HG03066 (cell line): ENCODE results near the gene TTC23.

Source experiments
- ATAC-seq: cut with Tn5 transposase; IDR thresholded peaks from one replicate; pipeline ENCODE4 v1.9.1; 2021; ENCODE audit warnings: low read depth; ENCODE audit not compliant: unreplicated experiment

TTC23 gene

DNA sequence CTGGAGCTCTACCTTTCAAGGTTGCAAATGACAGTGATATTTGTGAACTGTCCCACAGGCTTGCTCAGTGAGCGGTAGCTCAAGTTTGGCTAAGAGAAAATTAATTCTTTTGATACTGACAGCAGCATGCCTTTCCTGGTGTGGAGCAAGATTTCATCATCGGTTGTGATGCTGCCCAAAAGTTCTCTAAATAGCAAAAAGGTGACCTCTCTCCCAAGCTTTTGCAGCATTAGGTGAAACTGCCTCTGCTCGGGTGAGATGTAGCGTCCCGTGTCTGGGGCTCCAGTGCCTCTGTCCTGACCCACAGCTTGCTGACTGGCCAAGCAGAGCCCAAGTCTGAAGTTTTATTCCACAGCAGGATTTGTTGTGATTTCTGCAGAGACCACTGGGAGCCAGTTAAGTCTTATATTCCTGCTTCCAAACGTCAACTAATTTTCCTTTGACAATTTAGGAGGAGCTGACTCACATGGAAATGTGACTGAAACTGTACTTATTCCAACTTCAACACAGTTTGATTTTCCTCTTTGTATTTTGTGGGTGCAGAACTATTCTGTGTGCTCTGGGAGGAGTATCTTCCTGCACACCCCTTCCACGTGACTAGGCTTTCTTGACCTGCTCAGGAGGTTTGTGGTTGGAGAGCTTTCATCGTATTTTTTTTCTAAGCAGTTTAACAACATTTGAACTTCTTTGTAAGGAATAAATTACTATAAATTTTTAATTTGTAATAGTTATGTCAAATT is 138.6 kb downstream of the TTC23 start:
- ATAC-seq: no peak

DNA sequence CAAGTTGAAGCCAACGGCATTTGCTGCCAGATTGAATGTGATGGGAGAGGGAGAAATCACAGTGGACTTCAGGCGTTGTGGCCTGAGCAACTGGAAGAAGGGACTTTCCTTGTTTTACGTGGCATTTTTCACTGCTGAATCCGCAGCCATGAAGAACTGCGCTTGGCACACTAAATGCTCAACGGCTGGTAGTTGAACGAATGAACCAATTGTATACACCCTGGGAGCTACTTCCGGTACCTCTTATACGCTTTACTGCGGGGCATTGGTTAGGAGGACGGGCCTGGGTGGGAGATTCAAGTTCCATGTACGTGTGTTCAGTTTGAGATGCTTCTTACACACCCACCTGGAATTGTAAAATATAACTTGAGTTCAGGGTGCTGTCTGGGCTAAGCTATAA is 139.3 kb downstream of the TTC23 start:
- ATAC-seq: no peak

DNA sequence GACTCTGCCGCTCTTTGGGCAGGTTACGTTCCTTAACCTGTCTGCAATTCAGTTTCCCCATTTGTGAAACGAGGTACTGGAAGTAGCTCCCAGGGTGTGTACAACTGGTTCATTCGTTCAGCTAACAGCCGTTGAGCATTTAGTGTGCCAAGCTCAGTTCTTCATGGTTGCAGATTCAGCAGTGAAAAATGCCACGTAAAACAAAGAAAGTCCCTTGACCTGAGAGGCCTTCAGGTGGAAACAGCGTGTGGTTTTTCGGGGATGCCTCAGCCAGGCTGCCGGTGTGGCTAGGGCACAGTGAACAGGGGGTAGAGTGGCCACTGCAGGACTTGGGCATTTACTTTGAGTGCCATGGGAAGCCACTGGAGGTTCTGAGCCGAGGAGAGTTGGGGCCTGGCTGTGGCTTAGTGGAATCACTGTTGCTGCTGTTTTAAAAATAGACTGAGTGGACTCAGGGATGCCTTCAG is 139.8 kb downstream of the TTC23 start:
- ATAC-seq: no peak

DNA sequence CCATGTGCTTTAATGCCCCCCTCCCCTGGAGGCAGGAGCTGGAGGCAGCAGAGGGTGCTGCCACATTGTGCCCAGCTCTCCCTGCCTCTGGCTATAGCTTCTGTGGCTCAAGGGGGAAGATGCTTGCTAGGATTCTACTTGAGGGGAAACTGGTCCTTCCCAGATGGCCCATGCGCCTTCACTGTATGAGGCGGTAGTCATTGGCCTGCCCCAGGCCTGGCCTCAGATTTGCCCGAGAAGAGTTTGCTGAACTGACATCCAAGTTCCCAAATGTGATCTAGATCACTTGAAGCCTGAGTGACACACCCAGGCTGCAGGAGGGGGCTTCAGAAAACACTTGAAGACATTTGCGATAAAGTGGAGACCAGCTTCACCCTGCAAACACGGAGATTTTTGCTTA is 140.4 kb downstream of the TTC23 start:
- no peak for ATAC-seq

DNA sequence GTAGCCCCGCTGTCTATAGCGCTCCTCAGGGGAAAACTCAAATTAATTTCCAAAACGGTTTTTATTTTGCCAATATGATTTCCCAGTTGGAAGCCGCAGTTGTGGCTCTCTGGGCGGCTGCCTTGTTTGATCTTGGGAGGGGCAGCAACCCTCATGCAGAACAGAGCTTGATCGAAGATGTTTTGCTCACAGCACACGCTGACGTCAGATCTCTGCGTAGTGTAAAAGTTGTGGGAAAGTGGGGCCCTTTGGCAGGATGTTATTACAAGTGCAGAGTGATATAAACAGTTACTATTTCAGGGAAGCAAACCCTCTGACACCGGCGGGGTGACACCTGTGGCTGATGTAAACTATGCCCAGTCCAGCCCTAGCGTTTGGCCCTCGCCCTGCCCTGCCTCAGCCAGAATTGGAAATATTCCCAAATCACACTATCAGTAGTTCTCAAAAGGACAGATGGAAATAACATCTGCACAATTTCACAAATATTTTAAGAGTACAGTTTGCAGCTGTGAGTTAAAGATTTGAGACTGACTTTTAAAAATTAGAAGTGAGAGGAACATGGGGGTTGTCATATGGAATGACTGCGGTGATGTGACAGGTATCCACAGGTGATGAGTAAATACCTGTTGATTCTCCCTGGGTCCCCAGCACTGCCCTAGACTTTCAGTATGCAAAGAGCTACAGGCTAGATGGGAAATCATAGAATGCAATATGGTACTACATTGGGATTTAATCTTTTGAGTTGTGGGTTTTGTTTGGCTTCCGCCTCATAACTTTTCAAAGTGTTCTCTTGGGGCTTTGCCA is 142.8 kb downstream of the TTC23 start:
- no peak for ATAC-seq

GRCh38 chr15:99105514-99106341 is 143.7 kb downstream of the TTC23 start:
- peak; percentile 41 for ATAC-seq

GRCh38 chr15:99104788-99105513 is 144.4 kb downstream of the TTC23 start, which contains the start of gene SYNM:
TSS of gene SYNM (plus strand) at chr15:99105080. CDS start at chr15:99105200, 120 bp downstream.
- ATAC-seq: peak; percentile 72

DNA sequence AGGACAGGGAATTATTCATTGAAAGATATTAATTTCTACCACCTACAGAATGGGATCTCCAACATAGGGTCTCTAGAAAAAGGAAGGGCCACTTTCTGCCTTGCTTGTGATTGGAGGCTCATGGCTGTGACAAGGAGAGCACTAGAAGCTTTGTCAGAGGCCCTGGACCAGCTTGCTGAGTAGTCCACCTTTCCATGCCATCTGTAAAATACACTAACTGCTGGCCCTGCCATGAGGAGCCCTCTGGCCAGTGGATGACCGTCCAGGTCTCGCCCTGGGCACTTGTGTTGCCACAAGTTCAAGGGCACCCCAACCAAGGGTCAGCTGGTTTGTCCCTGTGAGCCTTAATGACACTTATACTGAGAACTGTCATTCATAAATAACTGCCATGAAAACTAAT is 146.1 kb downstream of the TTC23 start:
- ATAC-seq: no peak

GRCh38 chr15:99102332-99103235 is 146.8 kb downstream of the TTC23 start:
- no peak for ATAC-seq

DNA sequence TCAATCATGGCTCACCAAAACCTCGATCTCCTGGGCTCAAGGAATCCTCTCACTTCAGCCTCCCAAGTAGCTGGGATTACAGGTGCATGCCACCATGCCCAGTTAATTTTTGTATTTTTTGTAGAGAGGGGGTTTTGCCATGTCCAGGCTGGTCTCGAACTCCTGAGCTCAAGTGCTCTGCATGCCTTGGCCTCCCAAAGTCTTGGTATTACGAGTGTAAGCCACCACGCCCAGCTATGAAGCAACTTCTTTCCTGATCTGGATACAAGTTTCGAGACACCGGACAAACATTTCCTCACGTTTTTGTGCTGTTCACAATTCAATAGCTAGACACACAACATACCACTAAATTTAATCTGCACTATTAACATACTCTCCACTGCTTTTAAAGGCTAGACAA is 147.9 kb downstream of the TTC23 start:
- ATAC-seq: no peak

DNA sequence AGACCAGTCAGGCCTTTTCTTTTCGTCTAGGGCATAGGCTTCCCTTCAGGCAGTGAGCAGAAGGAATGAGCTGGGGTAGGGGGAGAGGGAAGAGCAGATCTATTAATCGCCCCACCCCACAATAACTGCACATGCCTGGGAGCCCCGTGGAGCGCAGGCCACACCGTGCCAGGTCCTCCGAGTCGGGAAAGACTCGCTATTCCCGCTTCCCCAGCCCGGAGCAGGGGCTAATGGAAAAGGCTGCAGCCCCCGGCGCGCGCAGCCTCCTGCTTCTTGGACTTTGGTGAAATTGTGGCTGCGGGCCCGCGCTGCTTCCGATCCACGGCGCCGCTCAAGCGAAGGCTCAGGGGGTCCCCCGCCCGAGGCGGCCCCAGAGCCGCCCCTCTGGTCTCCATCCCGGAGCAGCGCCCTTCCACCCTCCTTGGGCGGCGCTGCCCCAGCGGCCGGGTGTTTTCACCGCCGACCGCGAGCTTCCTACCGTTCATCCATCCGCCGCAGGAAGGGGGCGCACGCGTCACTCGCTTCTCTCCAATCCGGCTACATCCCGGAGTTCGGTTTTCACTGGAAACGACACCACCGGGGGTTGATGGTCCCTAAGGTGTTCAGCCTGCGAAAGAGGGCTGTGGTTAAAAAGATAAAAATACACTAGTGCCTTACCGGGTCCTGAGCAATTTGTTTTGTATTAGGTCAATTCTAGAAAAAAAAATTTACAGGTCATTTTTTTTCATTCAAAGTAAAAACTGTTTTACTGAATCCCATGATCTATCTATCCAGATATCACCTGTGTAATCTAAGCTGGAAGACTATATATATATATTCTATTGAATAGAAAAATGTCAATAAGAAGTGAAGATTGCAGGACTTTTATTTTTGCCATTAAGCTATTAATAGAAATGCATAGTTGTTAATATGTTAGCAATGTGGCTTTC is 148.9 kb downstream of the TTC23 start:
- no peak for ATAC-seq

DNA sequence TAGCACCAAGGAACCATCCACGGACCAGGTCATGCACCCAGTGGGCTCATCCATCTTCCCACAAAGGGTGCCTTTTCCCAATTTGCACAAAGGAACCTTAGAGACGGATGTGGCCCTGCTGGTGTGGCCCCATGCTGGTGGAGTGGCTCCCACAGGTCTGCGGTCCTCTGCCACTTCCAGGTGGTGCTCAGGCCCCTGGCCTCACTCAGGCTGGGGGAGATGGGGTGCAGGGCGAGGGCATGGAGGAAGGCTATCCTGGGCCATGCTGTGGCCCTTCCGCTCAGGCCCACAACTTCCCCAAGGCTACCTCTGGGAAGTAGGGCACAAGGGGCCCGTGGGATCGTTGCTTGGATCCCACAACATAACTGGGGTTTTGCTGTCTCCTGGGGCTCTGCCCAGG is 149.7 kb downstream of the TTC23 start:
- no peak for ATAC-seq

DNA sequence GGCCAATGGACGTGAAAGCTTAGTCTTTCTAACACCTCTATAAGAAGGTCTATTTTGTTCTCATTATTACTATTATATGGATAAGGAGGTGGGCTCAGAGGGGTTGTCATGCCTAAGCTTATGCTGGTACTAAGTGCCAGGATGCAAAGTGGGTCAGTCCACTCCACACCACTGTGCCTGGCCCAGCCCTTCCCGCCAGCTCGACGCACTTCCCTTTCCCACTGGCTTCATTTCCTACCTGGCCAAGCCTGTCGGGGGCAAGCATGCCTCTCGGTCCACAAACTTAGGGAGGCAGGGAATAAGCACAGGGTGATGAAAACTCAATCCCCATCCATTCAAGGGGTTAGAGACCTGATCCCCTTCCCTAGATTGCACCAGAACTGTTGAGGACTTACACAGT is 150.4 kb downstream of the TTC23 start:
- no peak for ATAC-seq

GRCh38 chr15:99098426-99098825 is 151.0 kb downstream of the TTC23 start:
- no peak for ATAC-seq

DNA sequence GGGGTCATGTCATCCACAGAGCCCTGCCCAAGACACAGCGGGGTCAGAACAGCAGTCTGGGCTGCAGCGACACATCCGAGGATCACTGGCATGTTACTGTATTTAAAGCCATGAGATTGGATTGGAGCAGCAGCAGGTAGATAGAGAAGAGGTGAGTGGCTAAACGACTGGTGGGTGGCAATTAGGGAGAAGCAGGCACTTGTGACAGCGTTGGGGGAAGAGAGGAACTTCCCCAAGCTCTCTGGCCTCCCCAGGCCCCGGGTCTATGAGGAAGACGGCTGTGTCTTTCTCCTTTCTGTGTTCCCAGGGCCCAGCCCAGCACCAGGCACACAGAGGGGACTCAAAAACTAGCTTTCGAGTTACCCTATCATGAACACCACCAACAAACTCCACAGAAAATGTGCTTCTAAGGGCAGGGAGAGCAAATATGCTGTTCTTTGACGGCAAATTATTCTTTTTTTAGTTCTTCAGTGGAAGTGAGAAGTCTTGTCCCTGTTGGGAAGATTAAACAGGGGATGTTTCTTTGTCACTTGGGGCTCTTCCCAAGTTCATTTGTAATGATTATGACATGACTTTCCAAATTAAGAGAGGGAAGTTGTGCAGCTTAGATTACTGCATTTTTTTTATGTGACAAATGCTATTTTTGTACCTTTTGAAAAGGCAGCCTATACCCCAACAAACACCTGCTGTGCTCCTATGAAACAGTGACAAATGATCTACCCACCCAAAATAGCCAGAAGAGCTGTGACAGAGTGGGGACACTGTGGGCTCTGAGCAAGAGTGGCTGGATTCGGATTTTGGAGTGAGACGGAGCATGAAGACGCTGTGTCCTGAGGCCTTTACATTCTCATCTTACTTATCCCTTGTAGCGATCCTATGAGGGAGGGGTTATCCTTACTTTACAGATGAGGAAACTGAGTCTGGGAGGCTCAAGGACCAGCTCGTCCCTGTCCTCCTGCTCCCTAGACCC is 151.7 kb downstream of the TTC23 start:
- ATAC-seq: no peak

- ATAC-seq: no peak
These were observed 152.4 kb downstream of the TTC23 start for GRCh38 chr15:99096894-99097426.
